ENCODE measurements around the gene FCF1.

DNA sequence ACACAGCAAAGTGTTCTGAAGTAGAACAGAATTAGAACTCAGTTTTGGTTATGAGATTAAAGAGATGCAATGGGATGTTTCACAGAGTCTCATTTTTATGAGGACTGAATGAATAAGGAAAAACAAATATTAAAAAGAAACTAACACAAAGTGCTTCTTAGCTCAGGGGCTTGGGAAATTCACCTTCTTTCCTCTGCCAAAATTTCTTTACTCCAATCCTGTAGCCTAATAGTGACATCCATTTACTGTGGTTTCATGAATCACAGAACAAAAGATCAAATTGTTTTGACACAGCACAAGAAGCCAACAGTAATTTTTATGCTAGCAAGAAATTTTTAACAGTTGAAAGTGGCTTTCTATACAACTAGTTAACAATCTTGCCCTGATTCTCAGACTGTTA lies 37.7 kb upstream of the FCF1 start:
- TF ChIP-seq, protein P1, sequence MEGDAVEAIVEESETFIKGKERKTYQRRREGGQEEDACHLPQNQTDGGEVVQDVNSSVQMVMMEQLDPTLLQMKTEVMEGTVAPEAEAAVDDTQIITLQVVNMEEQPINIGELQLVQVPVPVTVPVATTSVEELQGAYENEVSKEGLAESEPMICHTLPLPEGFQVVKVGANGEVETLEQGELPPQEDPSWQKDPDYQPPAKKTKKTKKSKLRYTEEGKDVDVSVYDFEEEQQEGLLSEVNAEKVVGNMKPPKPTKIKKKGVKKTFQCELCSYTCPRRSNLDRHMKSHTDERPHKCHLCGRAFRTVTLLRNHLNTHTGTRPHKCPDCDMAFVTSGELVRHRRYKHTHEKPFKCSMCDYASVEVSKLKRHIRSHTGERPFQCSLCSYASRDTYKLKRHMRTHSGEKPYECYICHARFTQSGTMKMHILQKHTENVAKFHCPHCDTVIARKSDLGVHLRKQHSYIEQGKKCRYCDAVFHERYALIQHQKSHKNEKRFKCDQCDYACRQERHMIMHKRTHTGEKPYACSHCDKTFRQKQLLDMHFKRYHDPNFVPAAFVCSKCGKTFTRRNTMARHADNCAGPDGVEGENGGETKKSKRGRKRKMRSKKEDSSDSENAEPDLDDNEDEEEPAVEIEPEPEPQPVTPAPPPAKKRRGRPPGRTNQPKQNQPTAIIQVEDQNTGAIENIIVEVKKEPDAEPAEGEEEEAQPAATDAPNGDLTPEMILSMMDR (IDR thresholded peaks at IDR 0.05; ENCODE audit: poor library complexity) = no peak
- no peak for TF ChIP-seq EZH2phosphoT487 (IDR thresholded peaks at IDR 0.05; ENCODE audit: low read depth, severe bottlenecking, unreplicated experiment)
- TF ChIP-seq EZH2 (IDR thresholded peaks at IDR 0.05; ENCODE audit: borderline replicate concordance) = no peak
